HEK293 (cell line): ENCODE measurements around the gene MRPL33.

ENCODE experiments used
- CTCF ChIA-PET: fragments of 350-600 bp; formaldehyde crosslinking; extraction: SDS; loops from one replicate; lab custom pipeline; 2021; ENCODE audit warnings: antibody characterized with exemption; lab: Yijun Ruan, JAX
- POLR2A ChIA-PET: fragments of 300-600 bp; formaldehyde crosslinking; extraction: SDS; loops from one replicate; lab custom pipeline; 2020; ENCODE audit warnings: antibody characterized with exemption, inconsistent platforms; lab: Yijun Ruan, JAX
- H3K27ac ChIP-seq: fragments of 200-500 bp; sonication (Bioruptor generic); 2 replicates; pipeline ENCODE4 v1.5.1; 2014; ENCODE audit warnings: low read depth, low read length, control low read depth, inconsistent platforms; ENCODE audit errors: extremely low read depth
- H3K36me3 ChIP-seq, 2 experiments: fragments of 200-500 bp in 1 of 2; sonication (Bioruptor generic) in 1 of 2; 1 replicate in 1 of 2; 2 replicates in 1 of 2; pipeline ENCODE4 v1.5.1; 2014 to 2017; ENCODE audit warnings: inconsistent platforms in 2 of 2, low read length in 2 of 2; ENCODE audit not compliant: control insufficient read depth in 2 of 2, insufficient read depth in 1 of 2
- H3K4me1 ChIP-seq: fragments of 200-500 bp; sonication (Bioruptor generic); 2 replicates; pipeline ENCODE4 v1.5.1; 2014; ENCODE audit warnings: mild to moderate bottlenecking, low read length, inconsistent platforms; ENCODE audit not compliant: control insufficient read depth, insufficient read depth
- H3K4me3 ChIP-seq: 2 replicates; pipeline ENCODE4 v1.5.1; 2011; ENCODE audit warnings: low read depth, mild to moderate bottlenecking, control low read depth, low read length, moderate library complexity
- H3K9me3 ChIP-seq: fragments of 200-500 bp; sonication (Bioruptor generic); 2 replicates; pipeline ENCODE4 v1.5.1; 2014; ENCODE audit warnings: low read depth, low read length, inconsistent platforms; ENCODE audit not compliant: control insufficient read depth, insufficient read depth
- KLF8 ChIP-seq: fragments of 450-650 bp; formaldehyde crosslinking; IDR thresholded peaks from 2 replicates; pipeline ENCODE4 v1.5.1; 2016; ENCODE audit warnings: missing biosample characterization, missing genetic modification characterization
- PRDM1 ChIP-seq: fragments of 450-650 bp; formaldehyde crosslinking; IDR thresholded peaks from 2 replicates; pipeline ENCODE4; 2016; ENCODE audit warnings: missing biosample characterization, missing genetic modification characterization
- YY2 ChIP-seq: fragments of 450-650 bp; formaldehyde crosslinking; IDR thresholded peaks from 2 replicates; pipeline ENCODE4 v1.5.1; 2016; ENCODE audit warnings: missing biosample characterization, missing genetic modification characterization
- ZIC2 ChIP-seq: fragments of 450-650 bp; formaldehyde crosslinking; IDR thresholded peaks from 2 replicates; pipeline ENCODE4 v1.5.1; 2016; ENCODE audit warnings: missing biosample characterization, missing genetic modification characterization
- ZNF132 ChIP-seq: fragments of 450-650 bp; formaldehyde crosslinking; IDR thresholded peaks from 2 replicates; pipeline ENCODE4 v1.5.1; 2017; ENCODE audit warnings: missing biosample characterization, missing genetic modification characterization, borderline replicate concordance
- ZNF16 ChIP-seq: fragments of 450-650 bp; formaldehyde crosslinking; IDR thresholded peaks from 2 replicates; pipeline ENCODE4 v1.5.1; 2016; ENCODE audit warnings: low read depth, missing biosample characterization, missing genetic modification characterization
- ZNF23 ChIP-seq: fragments of 450-650 bp; formaldehyde crosslinking; IDR thresholded peaks from 2 replicates; pipeline ENCODE4 v1.5.1; 2016; ENCODE audit warnings: missing biosample characterization, missing genetic modification characterization, borderline replicate concordance
- ZNF248 ChIP-seq: fragments of 450-650 bp; formaldehyde crosslinking; IDR thresholded peaks from 2 replicates; pipeline ENCODE4 v1.5.1; 2017; ENCODE audit warnings: missing biosample characterization, missing genetic modification characterization
- ZNF433 ChIP-seq: fragments of 450-650 bp; formaldehyde crosslinking; IDR thresholded peaks from 2 replicates; pipeline ENCODE4 v1.5.1; 2016; ENCODE audit warnings: missing biosample characterization, missing genetic modification characterization, low read depth
- ZNF529 ChIP-seq: fragments of 450-650 bp; formaldehyde crosslinking; IDR thresholded peaks from 2 replicates; pipeline ENCODE4 v1.5.1; 2017; ENCODE audit warnings: missing genetic modification characterization, missing biosample characterization; ENCODE audit not compliant: insufficient replicate concordance
- ZNF585B ChIP-seq: fragments of 450-650 bp; formaldehyde crosslinking; IDR thresholded peaks from 2 replicates; pipeline ENCODE4 v1.5.1; 2016; ENCODE audit warnings: missing biosample characterization, missing genetic modification characterization
- ZNF610 ChIP-seq: fragments of 450-650 bp; formaldehyde crosslinking; IDR thresholded peaks from 2 replicates; pipeline ENCODE4 v1.5.1; 2016; ENCODE audit warnings: missing biosample characterization, missing genetic modification characterization, borderline replicate concordance
- ZNF629 ChIP-seq: fragments of 450-650 bp; formaldehyde crosslinking; IDR thresholded peaks from 2 replicates; pipeline ENCODE4 v1.5.1; 2017; ENCODE audit warnings: missing biosample characterization, missing genetic modification characterization
- ZNF660 ChIP-seq: fragments of 450-650 bp; IDR thresholded peaks from 2 replicates; pipeline ENCODE4 v1.5.1; 2018; ENCODE audit warnings: missing biosample characterization, mild to moderate bottlenecking, missing genetic modification characterization
- ZXDB ChIP-seq: fragments of 450-650 bp; formaldehyde crosslinking; IDR thresholded peaks from 2 replicates; pipeline ENCODE4 v1.5.1; 2016; ENCODE audit warnings: missing biosample characterization, missing genetic modification characterization
- TF ChIP-seq, protein P1 (sequence below): fragments of 450-650 bp; formaldehyde crosslinking; IDR thresholded peaks from 2 replicates; pipeline ENCODE4 v1.5.1; 2016; ENCODE audit warnings: missing biosample characterization, missing genetic modification characterization, borderline replicate concordance
- TF ChIP-seq, protein P2 (sequence below): fragments of 450-650 bp; formaldehyde crosslinking; IDR thresholded peaks from 2 replicates; pipeline ENCODE4 v1.5.1; 2016; ENCODE audit warnings: missing biosample characterization, missing genetic modification characterization
- TF ChIP-seq, protein P3 (sequence below): IDR thresholded peaks from 2 replicates; pipeline ENCODE4 v1.6.1; 2011; ENCODE audit warnings: mild to moderate bottlenecking, low read depth, low read length, borderline replicate concordance
- TF ChIP-seq, protein P4 (sequence below): fragments of 450-650 bp; formaldehyde crosslinking; IDR thresholded peaks from 2 replicates; pipeline ENCODE4 v1.5.1; 2017; ENCODE audit warnings: missing biosample characterization, missing genetic modification characterization
- TF ChIP-seq, protein P5 (sequence below): fragments of 450-650 bp; formaldehyde crosslinking; IDR thresholded peaks from 2 replicates; pipeline ENCODE4 v1.5.1; 2016; ENCODE audit warnings: missing biosample characterization, missing genetic modification characterization, borderline replicate concordance
- TF ChIP-seq, protein P6 (sequence below): fragments of 450-650 bp; formaldehyde crosslinking; IDR thresholded peaks from 2 replicates; pipeline ENCODE4 v1.5.1; 2016; ENCODE audit warnings: missing biosample characterization, missing genetic modification characterization

Gene MRPL33

DNA sequence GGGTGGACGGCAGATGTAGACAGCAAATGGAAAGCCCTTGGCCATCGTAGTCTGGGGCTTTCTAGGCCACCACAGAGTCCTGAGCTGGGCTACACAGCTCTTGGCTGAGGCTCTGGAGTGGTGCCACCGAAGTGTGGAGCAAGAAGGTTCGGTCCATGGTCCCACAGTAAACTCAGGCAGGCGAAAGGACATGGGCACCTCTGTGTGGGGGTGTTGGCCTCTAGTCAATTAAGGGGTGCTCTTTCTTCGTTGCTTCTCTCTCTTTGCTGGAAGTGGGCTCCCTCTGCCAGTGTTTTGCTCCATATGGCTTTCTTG is 34.7 kb upstream of the MRPL33 start (continued):
- TF ChIP-seq, protein P1, sequence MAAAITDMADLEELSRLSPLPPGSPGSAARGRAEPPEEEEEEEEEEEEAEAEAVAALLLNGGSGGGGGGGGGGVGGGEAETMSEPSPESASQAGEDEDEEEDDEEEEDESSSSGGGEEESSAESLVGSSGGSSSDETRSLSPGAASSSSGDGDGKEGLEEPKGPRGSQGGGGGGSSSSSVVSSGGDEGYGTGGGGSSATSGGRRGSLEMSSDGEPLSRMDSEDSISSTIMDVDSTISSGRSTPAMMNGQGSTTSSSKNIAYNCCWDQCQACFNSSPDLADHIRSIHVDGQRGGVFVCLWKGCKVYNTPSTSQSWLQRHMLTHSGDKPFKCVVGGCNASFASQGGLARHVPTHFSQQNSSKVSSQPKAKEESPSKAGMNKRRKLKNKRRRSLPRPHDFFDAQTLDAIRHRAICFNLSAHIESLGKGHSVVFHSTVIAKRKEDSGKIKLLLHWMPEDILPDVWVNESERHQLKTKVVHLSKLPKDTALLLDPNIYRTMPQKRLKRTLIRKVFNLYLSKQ (tag by site-specific recombination), result no peak

DNA sequence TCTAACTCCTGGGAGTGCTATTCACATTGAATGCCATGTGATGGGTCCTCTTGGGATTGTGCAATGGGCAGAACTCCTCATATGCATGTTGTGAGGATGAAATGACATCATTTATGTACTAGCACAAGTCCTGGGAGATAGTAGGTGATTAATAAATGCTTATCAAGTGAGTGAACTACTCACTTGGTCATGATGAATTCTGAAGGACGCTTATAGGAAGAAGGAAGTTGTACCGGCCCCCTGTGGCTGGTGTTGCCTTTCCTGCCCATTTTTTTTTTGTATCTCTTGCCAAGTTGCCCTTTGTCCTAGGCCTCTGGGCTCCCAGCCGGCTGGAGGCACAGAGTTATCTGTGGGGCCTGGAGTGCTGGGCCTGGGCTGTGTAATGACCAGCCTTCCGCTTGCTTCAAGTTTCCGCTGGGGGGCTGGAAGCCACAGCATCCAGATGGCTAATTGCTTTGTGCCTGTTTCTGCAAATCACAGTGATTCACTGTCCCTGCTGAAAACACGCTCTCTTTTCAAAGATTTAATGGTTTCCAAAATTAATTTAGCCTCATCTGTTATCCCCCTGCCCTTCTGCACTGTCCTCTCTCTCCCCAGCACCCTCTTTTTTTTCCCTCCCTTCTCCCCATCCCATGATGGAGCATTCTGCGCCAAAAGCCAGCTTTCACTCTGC is 33.7 kb upstream of the MRPL33 start:
- CTCF ChIA-PET, result no interaction called here
- Histone ChIP-seq H3K27ac (no peak overlapping the region), H3K36me3 (no peaks in the 10 kb centered on the region), H3K9me3 (no peaks in the 10 kb centered on the region), H3K4me1 (no peaks in the 10 kb centered on the region), H3K4me3 (no peak overlapping the region)
- TF ChIP-seq, protein P2, sequence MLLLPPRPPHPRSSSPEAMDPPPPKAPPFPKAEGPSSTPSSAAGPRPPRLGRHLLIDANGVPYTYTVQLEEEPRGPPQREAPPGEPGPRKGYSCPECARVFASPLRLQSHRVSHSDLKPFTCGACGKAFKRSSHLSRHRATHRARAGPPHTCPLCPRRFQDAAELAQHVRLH (tag by site-specific recombination), result no peak
- TF ChIP-seq, protein P3, sequence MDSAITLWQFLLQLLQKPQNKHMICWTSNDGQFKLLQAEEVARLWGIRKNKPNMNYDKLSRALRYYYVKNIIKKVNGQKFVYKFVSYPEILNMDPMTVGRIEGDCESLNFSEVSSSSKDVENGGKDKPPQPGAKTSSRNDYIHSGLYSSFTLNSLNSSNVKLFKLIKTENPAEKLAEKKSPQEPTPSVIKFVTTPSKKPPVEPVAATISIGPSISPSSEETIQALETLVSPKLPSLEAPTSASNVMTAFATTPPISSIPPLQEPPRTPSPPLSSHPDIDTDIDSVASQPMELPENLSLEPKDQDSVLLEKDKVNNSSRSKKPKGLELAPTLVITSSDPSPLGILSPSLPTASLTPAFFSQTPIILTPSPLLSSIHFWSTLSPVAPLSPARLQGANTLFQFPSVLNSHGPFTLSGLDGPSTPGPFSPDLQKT, result no peak
- no peak for TF ChIP-seq ZNF610 (tag by site-specific recombination)
- TF ChIP-seq ZIC2 (tag by site-specific recombination), result no peak
- TF ChIP-seq, protein P4, sequence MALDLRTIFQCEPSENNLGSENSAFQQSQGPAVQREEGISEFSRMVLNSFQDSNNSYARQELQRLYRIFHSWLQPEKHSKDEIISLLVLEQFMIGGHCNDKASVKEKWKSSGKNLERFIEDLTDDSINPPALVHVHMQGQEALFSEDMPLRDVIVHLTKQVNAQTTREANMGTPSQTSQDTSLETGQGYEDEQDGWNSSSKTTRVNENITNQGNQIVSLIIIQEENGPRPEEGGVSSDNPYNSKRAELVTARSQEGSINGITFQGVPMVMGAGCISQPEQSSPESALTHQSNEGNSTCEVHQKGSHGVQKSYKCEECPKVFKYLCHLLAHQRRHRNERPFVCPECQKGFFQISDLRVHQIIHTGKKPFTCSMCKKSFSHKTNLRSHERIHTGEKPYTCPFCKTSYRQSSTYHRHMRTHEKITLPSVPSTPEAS (tag by site-specific recombination), result no peak
- no peak for TF ChIP-seq ZNF16
- TF ChIP-seq ZNF585B (tag by site-specific recombination), result no peak
- no peak for TF ChIP-seq PRDM1 (tag by site-specific recombination)
- no peak for TF ChIP-seq ZNF248 (tag by site-specific recombination)
- no peak for TF ChIP-seq ZNF132
- POLR2A ChIA-PET, result no interaction called here

DNA sequence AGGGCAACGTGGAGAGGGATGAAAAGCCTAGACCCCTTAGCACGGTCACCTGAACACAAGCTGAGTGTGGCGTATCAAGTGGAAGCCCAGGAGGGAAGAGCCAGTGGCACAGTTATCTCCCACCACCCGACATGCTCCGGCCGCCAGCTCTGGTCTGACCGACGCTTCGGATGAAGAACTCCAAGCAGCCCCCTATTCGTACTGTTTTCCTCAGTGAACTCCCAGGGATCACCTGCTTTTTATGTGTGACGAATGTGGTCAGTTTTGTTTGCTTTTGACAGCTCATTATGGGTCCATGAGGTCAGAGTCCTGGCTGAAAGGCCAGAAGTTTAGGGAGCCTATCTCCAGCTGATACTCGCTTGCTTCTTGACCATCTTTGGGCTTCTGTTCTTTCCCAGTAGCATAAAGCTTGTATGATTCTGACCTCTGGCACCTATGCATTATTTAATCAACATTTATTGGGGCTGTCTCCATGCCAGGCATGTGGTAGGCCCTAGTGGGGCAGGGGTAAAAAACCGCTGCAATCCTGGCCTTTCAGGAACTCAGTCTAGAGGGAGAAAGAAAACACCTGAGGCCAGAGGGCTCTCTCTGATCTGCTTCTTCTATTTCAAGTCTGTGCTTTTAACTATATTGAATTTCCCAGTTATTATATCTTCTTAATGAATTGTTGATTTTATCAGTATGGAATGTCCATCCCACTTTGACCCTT is 33.0 kb upstream of the MRPL33 start:
- Histone ChIP-seq H3K27ac (no peak overlapping the region), H3K4me3 (no peak overlapping the region)
- no peak for TF ChIP-seq ZNF16
- TF ChIP-seq, protein P5, sequence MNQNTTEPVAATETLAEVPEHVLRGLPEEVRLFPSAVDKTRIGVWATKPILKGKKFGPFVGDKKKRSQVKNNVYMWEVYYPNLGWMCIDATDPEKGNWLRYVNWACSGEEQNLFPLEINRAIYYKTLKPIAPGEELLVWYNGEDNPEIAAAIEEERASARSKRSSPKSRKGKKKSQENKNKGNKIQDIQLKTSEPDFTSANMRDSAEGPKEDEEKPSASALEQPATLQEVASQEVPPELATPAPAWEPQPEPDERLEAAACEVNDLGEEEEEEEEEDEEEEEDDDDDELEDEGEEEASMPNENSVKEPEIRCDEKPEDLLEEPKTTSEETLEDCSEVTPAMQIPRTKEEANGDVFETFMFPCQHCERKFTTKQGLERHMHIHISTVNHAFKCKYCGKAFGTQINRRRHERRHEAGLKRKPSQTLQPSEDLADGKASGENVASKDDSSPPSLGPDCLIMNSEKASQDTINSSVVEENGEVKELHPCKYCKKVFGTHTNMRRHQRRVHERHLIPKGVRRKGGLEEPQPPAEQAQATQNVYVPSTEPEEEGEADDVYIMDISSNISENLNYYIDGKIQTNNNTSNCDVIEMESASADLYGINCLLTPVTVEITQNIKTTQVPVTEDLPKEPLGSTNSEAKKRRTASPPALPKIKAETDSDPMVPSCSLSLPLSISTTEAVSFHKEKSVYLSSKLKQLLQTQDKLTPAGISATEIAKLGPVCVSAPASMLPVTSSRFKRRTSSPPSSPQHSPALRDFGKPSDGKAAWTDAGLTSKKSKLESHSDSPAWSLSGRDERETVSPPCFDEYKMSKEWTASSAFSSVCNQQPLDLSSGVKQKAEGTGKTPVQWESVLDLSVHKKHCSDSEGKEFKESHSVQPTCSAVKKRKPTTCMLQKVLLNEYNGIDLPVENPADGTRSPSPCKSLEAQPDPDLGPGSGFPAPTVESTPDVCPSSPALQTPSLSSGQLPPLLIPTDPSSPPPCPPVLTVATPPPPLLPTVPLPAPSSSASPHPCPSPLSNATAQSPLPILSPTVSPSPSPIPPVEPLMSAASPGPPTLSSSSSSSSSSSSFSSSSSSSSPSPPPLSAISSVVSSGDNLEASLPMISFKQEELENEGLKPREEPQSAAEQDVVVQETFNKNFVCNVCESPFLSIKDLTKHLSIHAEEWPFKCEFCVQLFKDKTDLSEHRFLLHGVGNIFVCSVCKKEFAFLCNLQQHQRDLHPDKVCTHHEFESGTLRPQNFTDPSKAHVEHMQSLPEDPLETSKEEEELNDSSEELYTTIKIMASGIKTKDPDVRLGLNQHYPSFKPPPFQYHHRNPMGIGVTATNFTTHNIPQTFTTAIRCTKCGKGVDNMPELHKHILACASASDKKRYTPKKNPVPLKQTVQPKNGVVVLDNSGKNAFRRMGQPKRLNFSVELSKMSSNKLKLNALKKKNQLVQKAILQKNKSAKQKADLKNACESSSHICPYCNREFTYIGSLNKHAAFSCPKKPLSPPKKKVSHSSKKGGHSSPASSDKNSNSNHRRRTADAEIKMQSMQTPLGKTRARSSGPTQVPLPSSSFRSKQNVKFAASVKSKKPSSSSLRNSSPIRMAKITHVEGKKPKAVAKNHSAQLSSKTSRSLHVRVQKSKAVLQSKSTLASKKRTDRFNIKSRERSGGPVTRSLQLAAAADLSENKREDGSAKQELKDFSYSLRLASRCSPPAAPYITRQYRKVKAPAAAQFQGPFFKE (tag by site-specific recombination), result no peak
- TF ChIP-seq YY2 (tag by site-specific recombination), result no peak
- TF ChIP-seq, protein P6, sequence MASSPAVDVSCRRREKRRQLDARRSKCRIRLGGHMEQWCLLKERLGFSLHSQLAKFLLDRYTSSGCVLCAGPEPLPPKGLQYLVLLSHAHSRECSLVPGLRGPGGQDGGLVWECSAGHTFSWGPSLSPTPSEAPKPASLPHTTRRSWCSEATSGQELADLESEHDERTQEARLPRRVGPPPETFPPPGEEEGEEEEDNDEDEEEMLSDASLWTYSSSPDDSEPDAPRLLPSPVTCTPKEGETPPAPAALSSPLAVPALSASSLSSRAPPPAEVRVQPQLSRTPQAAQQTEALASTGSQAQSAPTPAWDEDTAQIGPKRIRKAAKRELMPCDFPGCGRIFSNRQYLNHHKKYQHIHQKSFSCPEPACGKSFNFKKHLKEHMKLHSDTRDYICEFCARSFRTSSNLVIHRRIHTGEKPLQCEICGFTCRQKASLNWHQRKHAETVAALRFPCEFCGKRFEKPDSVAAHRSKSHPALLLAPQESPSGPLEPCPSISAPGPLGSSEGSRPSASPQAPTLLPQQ (tag by site-specific recombination), result no peak
- no peak for TF ChIP-seq ZNF629
- no peak for TF ChIP-seq ZNF660
- no peak for TF ChIP-seq ZXDB
- TF ChIP-seq ZNF23 (tag by site-specific recombination), result no peak
- no peak for TF ChIP-seq KLF8 (tag by site-specific recombination)
- no peak for TF ChIP-seq ZNF433 (tag by site-specific recombination)
- TF ChIP-seq ZNF529 (tag by site-specific recombination), result no peak

More for the DNA sequence above, 33.0 kb upstream of the MRPL33 start:
- ChIA-PET POLR2A (no interaction called here), CTCF (no interaction called here)
- Histone ChIP-seq H3K4me1 (no peaks in the 10 kb centered on the region), H3K36me3 (no peaks in the 10 kb centered on the region), H3K9me3 (no peaks in the 10 kb centered on the region)
